Esophagus muscularis mucosa (tissue), 3 donors: Measurements from ENCODE around the gene VRK1.

Experiments used
- POLR2A ChIP-seq: fragments of 450-650 bp; IDR thresholded peaks from one replicate; pipeline ENCODE4 v1.6.1; 2017; ENCODE audit warnings: antibody characterized with exemption, moderate library complexity, mild to moderate bottlenecking, low read depth
- TF ChIP-seq, protein P1 (sequence below), 3 experiments: fragments of 200-600 bp in 2 of 3; fragments of 450-650 bp in 1 of 3; sonication (generic) in 2 of 3; IDR thresholded peaks; one replicate each; pipeline ENCODE4 v1.5.1; 2017 to 2019; ENCODE audit warnings: antibody characterized with exemption in 3 of 3, mild to moderate bottlenecking in 2 of 3, moderate library complexity in 1 of 3

DNA sequence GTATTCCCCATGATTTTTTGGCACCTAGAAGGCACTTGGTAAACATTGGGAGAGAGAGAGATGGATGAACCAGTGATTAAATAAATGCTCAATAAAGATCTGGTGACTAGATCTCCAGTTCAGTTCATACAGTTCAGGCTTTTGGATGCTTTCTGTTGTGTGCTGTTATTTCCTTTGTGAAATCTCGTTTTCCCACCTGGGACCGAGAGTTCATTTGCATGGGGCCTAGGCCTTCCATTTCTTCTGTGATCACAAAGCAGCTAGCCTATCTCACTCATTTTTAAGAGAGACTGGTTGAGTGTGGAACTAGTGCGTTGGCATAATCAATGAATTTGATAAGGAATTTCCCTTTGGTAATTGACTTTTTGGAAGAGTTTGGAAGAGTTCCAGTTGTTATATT is 104.0 kb downstream of the VRK1 start:
- TF ChIP-seq POLR2A = no peak
- TF ChIP-seq, protein P1, sequence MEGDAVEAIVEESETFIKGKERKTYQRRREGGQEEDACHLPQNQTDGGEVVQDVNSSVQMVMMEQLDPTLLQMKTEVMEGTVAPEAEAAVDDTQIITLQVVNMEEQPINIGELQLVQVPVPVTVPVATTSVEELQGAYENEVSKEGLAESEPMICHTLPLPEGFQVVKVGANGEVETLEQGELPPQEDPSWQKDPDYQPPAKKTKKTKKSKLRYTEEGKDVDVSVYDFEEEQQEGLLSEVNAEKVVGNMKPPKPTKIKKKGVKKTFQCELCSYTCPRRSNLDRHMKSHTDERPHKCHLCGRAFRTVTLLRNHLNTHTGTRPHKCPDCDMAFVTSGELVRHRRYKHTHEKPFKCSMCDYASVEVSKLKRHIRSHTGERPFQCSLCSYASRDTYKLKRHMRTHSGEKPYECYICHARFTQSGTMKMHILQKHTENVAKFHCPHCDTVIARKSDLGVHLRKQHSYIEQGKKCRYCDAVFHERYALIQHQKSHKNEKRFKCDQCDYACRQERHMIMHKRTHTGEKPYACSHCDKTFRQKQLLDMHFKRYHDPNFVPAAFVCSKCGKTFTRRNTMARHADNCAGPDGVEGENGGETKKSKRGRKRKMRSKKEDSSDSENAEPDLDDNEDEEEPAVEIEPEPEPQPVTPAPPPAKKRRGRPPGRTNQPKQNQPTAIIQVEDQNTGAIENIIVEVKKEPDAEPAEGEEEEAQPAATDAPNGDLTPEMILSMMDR (IDR thresholded peaks at IDR 0.05) = no peak
